Osteocyte (in vitro differentiated cells): ENCODE measurements around the gene TTC27. TPM values are rescaled to one million over a fixed set of nuclear protein-coding genes. Genes with fewer than 3 reads are reported as not detected.

Source experiments
- DNase-seq: peaks from one replicate; pipeline ENCODE4 v3.0.0; 2021; ENCODE audit warnings: mixed read lengths; ENCODE audit not compliant: unreplicated experiment; ENCODE audit errors: extremely low spot score
- H3K27ac Mint-ChIP-seq: one replicate; pipeline ENCODE4 v1.8.0; 2021; ENCODE audit warnings: mild to moderate bottlenecking, mixed read lengths; ENCODE audit not compliant: unreplicated experiment
- H3K27me3 Mint-ChIP-seq: one replicate; pipeline ENCODE4 v1.8.0; 2021; ENCODE audit warnings: mixed read lengths; ENCODE audit not compliant: unreplicated experiment
- H3K36me3 Mint-ChIP-seq: one replicate; pipeline ENCODE4 v1.8.0; 2021; ENCODE audit warnings: mixed read lengths; ENCODE audit not compliant: unreplicated experiment
- H3K4me1 Mint-ChIP-seq: one replicate; pipeline ENCODE4 v1.8.0; 2021; ENCODE audit warnings: mixed read lengths; ENCODE audit not compliant: unreplicated experiment
- H3K4me3 Mint-ChIP-seq: one replicate; pipeline ENCODE4 v1.8.0; 2021; ENCODE audit warnings: mild to moderate bottlenecking, moderate library complexity, mixed read lengths; ENCODE audit not compliant: unreplicated experiment
- H3K9me3 Mint-ChIP-seq: one replicate; pipeline ENCODE4 v1.8.0; 2021; ENCODE audit warnings: mixed read lengths; ENCODE audit not compliant: unreplicated experiment
- CTCF ChIP-seq: fragments of 200-600 bp; sonication (generic); IDR thresholded peaks from 2 replicates; pipeline ENCODE4 v1.5.0; 2021; ENCODE audit warnings: antibody characterized with exemption, mild to moderate bottlenecking, moderate library complexity
- total RNA-seq: library from RNA; stranded (reverse); gene quantifications from 2 replicates; pipeline ENCODE4 v1.2.1, GENCODE V29; 2021

TTC27 gene
- total RNA-seq, 1 donor from 2014 or later: 14.2 TPM

- Mint-ChIP-seq H3K27me3 (no peaks in the 10 kb centered on the region), H3K4me1 (peaks cover 6% of the 10 kb centered on the region), H3K36me3 (peaks cover 7% of the 10 kb centered on the region), H3K9me3 (no peaks in the 10 kb centered on the region), H3K27ac (no peak overlapping the region), H3K4me3 (no peak overlapping the region)
- TF ChIP-seq CTCF: no peak
- no peak for DNase-seq
These were observed 107.5 kb downstream of the TTC27 start for GRCh38 chr2:32735348-32735747.

GRCh38 chr2:32738939-32739338 lies 111.1 kb downstream of the TTC27 start:
- no peaks in the 10 kb centered on the region for H3K27me3 Mint-ChIP-seq
- peaks cover 6% of the 10 kb centered on the region for H3K4me1 Mint-ChIP-seq
- TF ChIP-seq CTCF: no peak
- no peaks in the 10 kb centered on the region for H3K9me3 Mint-ChIP-seq
- peaks cover 7% of the 10 kb centered on the region for H3K36me3 Mint-ChIP-seq
- no peak overlapping the region for H3K4me3 Mint-ChIP-seq
- H3K27ac Mint-ChIP-seq: no peak overlapping the region
- DNase-seq: no peak

- no peak for DNase-seq
- Mint-ChIP-seq H3K36me3 (peaks cover 13% of the 10 kb centered on the region), H3K27me3 (no peaks in the 10 kb centered on the region), H3K4me3 (no peak overlapping the region), H3K27ac (no peak overlapping the region), H3K9me3 (no peaks in the 10 kb centered on the region), H3K4me1 (peaks cover 5% of the 10 kb centered on the region)
- no peak for TF ChIP-seq CTCF
These were observed 111.8 kb downstream of the TTC27 start for GRCh38 chr2:32739664-32740063.

- Mint-ChIP-seq H3K4me3 (no peak overlapping the region), H3K4me1 (peaks cover 6% of the 10 kb centered on the region), H3K36me3 (peaks cover 20% of the 10 kb centered on the region), H3K27ac (no peak overlapping the region), H3K9me3 (peaks cover 2% of the 10 kb centered on the region), H3K27me3 (no peaks in the 10 kb centered on the region)
- no peak for TF ChIP-seq CTCF
- no peak for DNase-seq
These were observed 113.7 kb downstream of the TTC27 start for GRCh38 chr2:32741575-32741974.

GRCh38 chr2:32742376-32742775 lies 114.5 kb downstream of the TTC27 start:
- H3K4me1 Mint-ChIP-seq: peaks cover 9% of the 10 kb centered on the region

More at GRCh38 chr2:32742376-32742775, 114.5 kb downstream of the TTC27 start:
- Mint-ChIP-seq H3K9me3 (peaks cover 6% of the 10 kb centered on the region), H3K36me3 (peaks cover 18% of the 10 kb centered on the region), H3K4me3 (no peak overlapping the region), H3K27me3 (no peaks in the 10 kb centered on the region), H3K27ac (no peak overlapping the region)
- DNase-seq: no peak
- no peak for TF ChIP-seq CTCF
